ENCODE results near the gene ZNF532. TPM values are rescaled to one million over a fixed set of nuclear protein-coding genes. Genes with fewer than 3 reads are reported as not detected.

Gene ZNF532
- total and polyA plus RNA-seq, 11 donors = 16.0 to 84.4 (median 69.9) TPM

DNA sequence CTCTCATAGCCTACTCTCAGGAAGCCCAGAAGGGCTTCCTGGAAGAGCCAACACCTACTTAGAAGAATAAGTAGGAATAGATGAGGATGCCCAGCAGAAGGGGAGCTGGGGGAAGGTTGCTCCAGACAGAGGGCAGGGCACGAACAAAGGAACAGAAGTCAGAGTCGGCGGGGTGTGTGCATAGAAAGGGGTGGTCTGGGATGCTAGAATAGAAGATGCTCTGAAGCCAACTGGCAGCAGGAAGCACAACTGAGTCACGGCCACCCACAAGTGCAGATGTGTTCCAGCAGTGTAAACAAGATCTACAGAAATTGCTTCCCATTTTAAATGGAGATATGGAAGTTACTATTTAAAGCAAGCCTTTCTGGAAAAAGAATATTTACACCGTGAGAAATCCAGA, 131.0 kb downstream of the ZNF532 start:
- no peak for TF ChIP-seq POLR2A (IDR thresholded peaks at IDR 0.05)
- TF ChIP-seq, protein P1, sequence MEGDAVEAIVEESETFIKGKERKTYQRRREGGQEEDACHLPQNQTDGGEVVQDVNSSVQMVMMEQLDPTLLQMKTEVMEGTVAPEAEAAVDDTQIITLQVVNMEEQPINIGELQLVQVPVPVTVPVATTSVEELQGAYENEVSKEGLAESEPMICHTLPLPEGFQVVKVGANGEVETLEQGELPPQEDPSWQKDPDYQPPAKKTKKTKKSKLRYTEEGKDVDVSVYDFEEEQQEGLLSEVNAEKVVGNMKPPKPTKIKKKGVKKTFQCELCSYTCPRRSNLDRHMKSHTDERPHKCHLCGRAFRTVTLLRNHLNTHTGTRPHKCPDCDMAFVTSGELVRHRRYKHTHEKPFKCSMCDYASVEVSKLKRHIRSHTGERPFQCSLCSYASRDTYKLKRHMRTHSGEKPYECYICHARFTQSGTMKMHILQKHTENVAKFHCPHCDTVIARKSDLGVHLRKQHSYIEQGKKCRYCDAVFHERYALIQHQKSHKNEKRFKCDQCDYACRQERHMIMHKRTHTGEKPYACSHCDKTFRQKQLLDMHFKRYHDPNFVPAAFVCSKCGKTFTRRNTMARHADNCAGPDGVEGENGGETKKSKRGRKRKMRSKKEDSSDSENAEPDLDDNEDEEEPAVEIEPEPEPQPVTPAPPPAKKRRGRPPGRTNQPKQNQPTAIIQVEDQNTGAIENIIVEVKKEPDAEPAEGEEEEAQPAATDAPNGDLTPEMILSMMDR (IDR thresholded peaks at IDR 0.05) = no peak
- WGBS, 4 donors = 31 to 36% (median 35%) methylated on average over 5 of the region's 5 CpGs
- peak in 1 of 5 donors; percentile 60 for DNase-seq
- ATAC-seq = no peak
- Histone ChIP-seq H3K4me3 (no peak overlapping the region), H3K27ac (peak overlapping the region; percentile 58 to 95 (median 88)), H3K4me1 (peaks cover 17 to 85% (median 73%) of the 10 kb centered on the region in 12 donors), H3K36me3 (no peaks in the 10 kb centered on the region), H3K9me3 (no peaks in the 10 kb centered on the region), H3K27me3 (no peaks in the 10 kb centered on the region)
- intact Hi-C loops (cut with DNase I) = loop anchor here in 5 of 10 donors (5.0 to 10.0 kb wide), 7 partner anchors 43 to 213 kb away; partner anchors contain the start of gene ZNF532 (in 4 of the 5)

- H3K9me3 ChIP-seq = no peaks in the 10 kb centered on the region
- ATAC-seq = peak in 3 of 4 donors; percentile 35 to 47 (median 37)
- H3K27me3 ChIP-seq = no peaks in the 10 kb centered on the region
- H3K36me3 ChIP-seq = no peaks in the 10 kb centered on the region
- intact Hi-C loops (cut with DNase I) = loop anchor here in 5 of 10 donors (5.0 to 10.0 kb wide), 7 partner anchors 44 to 214 kb away; partner anchors contain the start of gene ZNF532 (in 4 of the 5)
- H3K4me1 ChIP-seq = peaks cover 13 to 80% (median 67%) of the 10 kb centered on the region in 12 donors
- WGBS, 4 donors = 26 to 36% (median 30%) methylated on average over 12 of the region's 12 CpGs
- TF ChIP-seq POLR2A (IDR thresholded peaks at IDR 0.05) = no peak
- TF ChIP-seq, protein P1 (IDR thresholded peaks at IDR 0.05) = no peak
- peak overlapping the region; percentile 81 to 95 (median 88) for H3K27ac ChIP-seq
- H3K4me3 ChIP-seq = no peak overlapping the region
- DNase-seq = peak in 4 of 5 donors; percentile 60 to 76 (median 66)
These were observed 131.5 kb downstream of the ZNF532 start for GRCh38 chr18:58996131-58996641.

DNA sequence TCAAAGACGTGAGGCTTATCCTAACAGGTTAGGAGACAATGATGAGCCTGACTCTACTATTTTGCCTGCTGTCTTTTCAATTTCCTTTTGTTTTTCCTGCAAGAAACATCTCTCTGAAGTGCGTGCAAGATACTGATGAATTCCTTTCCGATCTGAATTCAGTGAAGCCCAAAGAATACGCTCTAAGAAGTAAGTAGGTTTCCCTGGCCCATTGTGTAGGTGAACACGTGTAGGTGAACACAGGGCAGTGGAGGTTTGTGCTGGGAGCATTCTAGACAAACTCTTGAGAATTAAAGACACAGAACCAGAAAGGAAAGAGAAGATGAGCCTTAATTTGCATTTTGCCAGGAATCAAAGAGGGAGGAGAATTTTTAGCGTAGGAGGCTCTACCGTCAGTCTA, 132.0 kb downstream of the ZNF532 start:
- H3K4me3 ChIP-seq = no peak overlapping the region

GRCh38 chr18:58997811-58998337, 133.2 kb downstream of the ZNF532 start:
- 18 to 43% (median 23%) methylated on average over 4 of the region's 4 CpGs for WGBS, 4 donors
- H3K36me3 ChIP-seq = no peaks in the 10 kb centered on the region
- intact Hi-C loops (cut with DNase I) = loop anchor here in 5 of 10 donors (5.0 to 10.0 kb wide), 7 partner anchors 46 to 216 kb away; partner anchors contain the start of gene ZNF532 (in 4 of the 5)
- H3K4me3 ChIP-seq = peak overlapping the region in 1 of 12 donors; percentile 36
- TF ChIP-seq, protein P1 (IDR thresholded peaks at IDR 0.05) = no peak
- TF ChIP-seq POLR2A (IDR thresholded peaks at IDR 0.05) = no peak
- ATAC-seq (peak; percentile 12 to 58 (median 50)), DNase-seq (peak in 2 of 5 donors; percentile 75 to 76)
- peaks cover 11 to 63% (median 50%) of the 10 kb centered on the region in 12 donors for H3K4me1 ChIP-seq
- peak overlapping the region; percentile 81 to 95 (median 88) for H3K27ac ChIP-seq
- no peaks in the 10 kb centered on the region for H3K27me3 ChIP-seq
- no peaks in the 10 kb centered on the region for H3K9me3 ChIP-seq

More for the DNA sequence above, 132.0 kb downstream of the ZNF532 start:
- no peaks in the 10 kb centered on the region for H3K27me3 ChIP-seq
- no peaks in the 10 kb centered on the region for H3K9me3 ChIP-seq
- H3K36me3 ChIP-seq = no peaks in the 10 kb centered on the region
- peak overlapping the region; percentile 81 to 95 (median 88) for H3K27ac ChIP-seq
- no peak for TF ChIP-seq POLR2A (IDR thresholded peaks at IDR 0.05)
- TF ChIP-seq, protein P1 (IDR thresholded peaks at IDR 0.05) = no peak
- peaks cover 13 to 75% (median 62%) of the 10 kb centered on the region in 12 donors for H3K4me1 ChIP-seq
- intact Hi-C loops (cut with DNase I) = loop anchor here in 5 of 10 donors (5.0 to 10.0 kb wide), 7 partner anchors 44 to 214 kb away; partner anchors contain the start of gene ZNF532 (in 4 of the 5)
- DNase-seq = no peak
- WGBS, 4 donors = 49 to 66% (median 56%) methylated on average over 7 of the region's 7 CpGs
- no peak for ATAC-seq

All from heart left ventricle (tissue), 16 donors.